IMR-90 (cell line): ENCODE results near the gene GPR149. TPM values are rescaled to one million over a fixed set of nuclear protein-coding genes. Genes with fewer than 3 reads are reported as not detected.

Experiments used
- ATAC-seq: fragments of 200-7000 bp; cut with Tn5 transposase; 2 replicates; pipeline ENCODE4 v1.9.1; 2020; ENCODE audit warnings: low read depth, mild to moderate bottlenecking, moderate library complexity
- BruUV-seq: library from RNA; stranded (reverse); fragments of 400-500 nt; replicated peaks from 2 replicates; lab custom pipeline; 2021; lab: Mats Ljungman, UMichigan
- CTCF ChIA-PET: fragments of 300-600 bp; formaldehyde crosslinking; extraction: SDS; loops from one replicate; lab custom pipeline; 2021; ENCODE audit warnings: antibody characterized with exemption; lab: Yijun Ruan, JAX
- POLR2A ChIA-PET: fragments of 300-600 bp; sonication (Branson Sonifier 250); formaldehyde crosslinking; loops from one replicate; lab custom pipeline; 2022; ENCODE audit warnings: antibody characterized with exemption; ENCODE audit not compliant: unreplicated experiment; lab: Charles Lee
- DNase-seq: peaks from one replicate; pipeline ENCODE4 v3.0.0; 2013
- H2AFZ ChIP-seq: replicated peaks from 2 replicates; pipeline ENCODE3; 2013; ENCODE audit warnings: low read length, mild to moderate bottlenecking; ENCODE audit not compliant: poor library complexity
- H2AK5ac ChIP-seq: 2 replicates; pipeline ENCODE4 v1.6.1; 2013; ENCODE audit warnings: low read depth, low read length, inconsistent platforms
- H2AK9ac ChIP-seq: replicated peaks from 2 replicates; pipeline ENCODE3; 2013; ENCODE audit warnings: mild to moderate bottlenecking, low read depth, low read length, moderate library complexity; ENCODE audit not compliant: poor library complexity
- H2BK120ac ChIP-seq: 2 replicates; pipeline ENCODE4 v1.6.1; 2013; ENCODE audit warnings: low read depth, low read length, inconsistent platforms
- H2BK15ac ChIP-seq: 3 replicates; pipeline ENCODE4 v1.6.1; 2013; ENCODE audit warnings: low read depth, low read length, inconsistent platforms
- H2BK20ac ChIP-seq: 2 replicates; pipeline ENCODE4 v1.6.1; 2013; ENCODE audit warnings: low read depth, mild to moderate bottlenecking, inconsistent platforms, low read length, moderate library complexity
- H2BK5ac ChIP-seq: 2 replicates; pipeline ENCODE4 v1.6.1; 2013; ENCODE audit warnings: mild to moderate bottlenecking, low read depth, low read length, inconsistent platforms; ENCODE audit not compliant: poor library complexity, severe bottlenecking
- H3K14ac ChIP-seq: replicated peaks from 2 replicates; pipeline ENCODE4 v1.6.1; 2013; ENCODE audit warnings: low read depth, low read length, inconsistent platforms
- H3K18ac ChIP-seq: 2 replicates; pipeline ENCODE4 v1.6.1; 2013; ENCODE audit warnings: low read depth, low read length, control low read depth
- H3K23ac ChIP-seq: 2 replicates; pipeline ENCODE4 v1.6.1; 2013; ENCODE audit warnings: low read depth, low read length, inconsistent platforms
- H3K27ac ChIP-seq: 2 replicates; pipeline ENCODE4 v1.5.1; 2013; ENCODE audit warnings: mild to moderate bottlenecking, control low read depth, low read length; ENCODE audit not compliant: insufficient read depth
- H3K27me3 ChIP-seq: 2 replicates; pipeline ENCODE4 v1.6.1; 2013; ENCODE audit warnings: low read length; ENCODE audit not compliant: control insufficient read depth, insufficient read depth
- H3K36me3 ChIP-seq: 2 replicates; pipeline ENCODE4 v1.6.1; 2013; ENCODE audit warnings: low read length, mixed read lengths; ENCODE audit not compliant: control insufficient read depth, insufficient read depth
- H3K4ac ChIP-seq: 2 replicates; pipeline ENCODE4 v1.6.1; 2013; ENCODE audit warnings: low read depth, low read length, inconsistent platforms
- H3K4me1 ChIP-seq: 2 replicates; pipeline ENCODE4 v1.6.1; 2013; ENCODE audit warnings: low read length, mixed read lengths; ENCODE audit not compliant: control insufficient read depth, insufficient read depth
- H3K4me2 ChIP-seq: 2 replicates; pipeline ENCODE4 v1.6.1; 2013; ENCODE audit warnings: low read depth, mild to moderate bottlenecking, control low read depth, low read length, moderate library complexity
- H3K4me3 ChIP-seq: 2 replicates; pipeline ENCODE4 v1.5.1; 2013; ENCODE audit warnings: low read depth, mild to moderate bottlenecking, control low read depth, low read length, moderate library complexity; ENCODE audit not compliant: insufficient read depth
- H3K56ac ChIP-seq: 2 replicates; pipeline ENCODE4 v1.6.1; 2013; ENCODE audit warnings: low read length, inconsistent platforms; ENCODE audit not compliant: insufficient read depth; ENCODE audit errors: extremely low read depth
- H3K79me1 ChIP-seq, 2 experiments: 2 replicates each; pipeline ENCODE4 v1.6.1; 2013; ENCODE audit warnings: low read length in 2 of 2, inconsistent platforms in 1 of 2, low read depth in 1 of 2
- H3K9ac ChIP-seq: 2 replicates; pipeline ENCODE4 v1.6.1; 2013; ENCODE audit warnings: low read depth, low read length, control low read depth
- H3K9me1 ChIP-seq: 2 replicates; pipeline ENCODE4 v1.6.1; 2013; ENCODE audit warnings: low read length, inconsistent platforms; ENCODE audit not compliant: insufficient read depth
- H3K9me3 ChIP-seq: 2 replicates; pipeline ENCODE4 v1.6.1; 2013; ENCODE audit warnings: low read length; ENCODE audit not compliant: control insufficient read depth, insufficient read depth
- H4K20me1 ChIP-seq: 2 replicates; pipeline ENCODE4 v1.6.1; 2013; ENCODE audit warnings: low read length, inconsistent platforms; ENCODE audit not compliant: insufficient read depth
- H4K5ac ChIP-seq: 2 replicates; pipeline ENCODE4 v1.6.1; 2013; ENCODE audit warnings: mild to moderate bottlenecking, low read depth, low read length, control low read depth
- H4K8ac ChIP-seq, 2 experiments: 2 replicates each; pipeline ENCODE4 v1.6.1; 2013; ENCODE audit warnings: low read depth in 2 of 2, low read length in 2 of 2, control low read depth in 1 of 2, inconsistent platforms in 1 of 2
- H4K91ac ChIP-seq: 2 replicates; pipeline ENCODE4 v1.6.1; 2013; ENCODE audit warnings: low read depth, low read length, inconsistent platforms; ENCODE audit not compliant: insufficient read depth
- ELK1 ChIP-seq: fragments of 150-350 bp; IDR thresholded peaks from 2 replicates; pipeline ENCODE4 v1.6.1; 2016; ENCODE audit warnings: low read depth, mild to moderate bottlenecking, low read length, moderate library complexity, borderline replicate concordance
- MAFK ChIP-seq: IDR thresholded peaks from 2 replicates; pipeline ENCODE4 v1.6.1; 2012; ENCODE audit warnings: low read depth, low read length, improper control_type of control experiment
- MAZ ChIP-seq: IDR thresholded peaks from 2 replicates; pipeline ENCODE4 v1.6.1; 2012; ENCODE audit warnings: low read depth, mild to moderate bottlenecking, low read length, improper control_type of control experiment, moderate library complexity, borderline replicate concordance
- MXI1 ChIP-seq: IDR thresholded peaks from 2 replicates; pipeline ENCODE4 v1.6.1; 2012; ENCODE audit warnings: low read depth, mild to moderate bottlenecking, low read length, moderate library complexity, borderline replicate concordance
- dilution Hi-C: fragments of 300-500 bp; cut with HindIII; formaldehyde crosslinking; loops from one replicate; pipeline ENCODE4 v1.14.3; 2018; ENCODE audit warnings: low sequenced_read_pairs; ENCODE audit not compliant: unreplicated experiment
- in situ Hi-C: fragments of 300-500 bp; cut with MboI; formaldehyde crosslinking; loops from 3 replicates; pipeline ENCODE4 v1.14.3; 2019; ENCODE audit warnings: low sequenced_read_pairs, inconsistent platforms, mixed read lengths
- intact Hi-C: fragments of 100-400 bp; cut with micrococcal nuclease; formaldehyde crosslinking; loops from 2 replicates; pipeline ENCODE4 v1.10.0; 2022
- polyA plus RNA-seq, 3 experiments: library from polyadenylated mRNA; depleted of rRNA; stranded (reverse); fragments of >200 nt; gene quantifications; 2 replicates each; pipeline ENCODE4 v1.2.3, GENCODE V29; 2012; ENCODE audit warnings: low replicate concordance in 1 of 3
- total RNA-seq: library from RNA; depleted of rRNA; stranded (reverse); fragments of >200 nt; gene quantifications from 2 replicates; pipeline ENCODE4 v1.2.3, GENCODE V29; 2012

Gene GPR149
- total and polyA plus RNA-seq, 2 of the 4 experiments (the other 2 are of a cell fraction): not detected

- no peak overlapping the region for H4K91ac ChIP-seq
- no peak overlapping the region for H3K18ac ChIP-seq
- no peak overlapping the region for H2BK120ac ChIP-seq
- H2AK9ac ChIP-seq: no peak overlapping the region
- no peak overlapping the region for H3K4me2 ChIP-seq
- no peaks in the 10 kb centered on the region for H3K27me3 ChIP-seq
- H3K36me3 ChIP-seq: no peaks in the 10 kb centered on the region
- in situ Hi-C loops: loop anchor here (10.0 kb wide), 1 partner anchor 997 kb away; no protein-coding TSS in a partner anchor
- no peak overlapping the region for H3K9ac ChIP-seq
- no peak overlapping the region for H3K56ac ChIP-seq
- CTCF ChIA-PET: no interaction called here
- TF ChIP-seq ELK1 (no peak), MXI1 (no peak), MAFK (no peak), MAZ (no peak)
- peaks cover 0 to 7% of the 10 kb centered on the region in 2 experiments; a peak in 1 of 4 replicates for H3K79me1 ChIP-seq
- no peaks in the 10 kb centered on the region for H3K9me3 ChIP-seq
- DNase-seq (no peak), ATAC-seq (no peak)
- H3K27ac ChIP-seq: no peak overlapping the region
- H2BK5ac ChIP-seq: no peak overlapping the region
- no TSS peak for BruUV-seq
- no peak overlapping the region for H2AFZ ChIP-seq
- H3K9me1 ChIP-seq: no peaks in the 10 kb centered on the region
- H3K14ac ChIP-seq: no peak overlapping the region
- H2AK5ac ChIP-seq: no peak overlapping the region
- H3K4ac ChIP-seq: no peak overlapping the region
- intact Hi-C loops: no loop called here
- dilution Hi-C loops: no loop called here
- H2BK15ac ChIP-seq: no peak overlapping the region
- H3K4me3 ChIP-seq: no peak overlapping the region
- no peak overlapping the region for H4K8ac ChIP-seq
- no peaks in the 10 kb centered on the region for H4K20me1 ChIP-seq
- H3K4me1 ChIP-seq: no peaks in the 10 kb centered on the region
- H3K23ac ChIP-seq: no peak overlapping the region
- no peak overlapping the region for H2BK20ac ChIP-seq
- no peak overlapping the region for H4K5ac ChIP-seq
- POLR2A ChIA-PET: no interaction called here
Measured at GRCh38 chr3:154327871-154328270, 102.1 kb downstream of the GPR149 start.
